GM21529 (cell line): ENCODE results near the gene IRGC.
"Not testable (repeated sequence)": the region's sequence is repeated elsewhere in the genome, so short reads cannot be mapped to it uniquely, and the experiment has no call there.

ENCODE experiments used
- ATAC-seq: cut with Tn5 transposase; IDR thresholded peaks from one replicate; pipeline ENCODE4 v1.9.1; 2021; ENCODE audit not compliant: unreplicated experiment

The IRGC gene

DNA sequence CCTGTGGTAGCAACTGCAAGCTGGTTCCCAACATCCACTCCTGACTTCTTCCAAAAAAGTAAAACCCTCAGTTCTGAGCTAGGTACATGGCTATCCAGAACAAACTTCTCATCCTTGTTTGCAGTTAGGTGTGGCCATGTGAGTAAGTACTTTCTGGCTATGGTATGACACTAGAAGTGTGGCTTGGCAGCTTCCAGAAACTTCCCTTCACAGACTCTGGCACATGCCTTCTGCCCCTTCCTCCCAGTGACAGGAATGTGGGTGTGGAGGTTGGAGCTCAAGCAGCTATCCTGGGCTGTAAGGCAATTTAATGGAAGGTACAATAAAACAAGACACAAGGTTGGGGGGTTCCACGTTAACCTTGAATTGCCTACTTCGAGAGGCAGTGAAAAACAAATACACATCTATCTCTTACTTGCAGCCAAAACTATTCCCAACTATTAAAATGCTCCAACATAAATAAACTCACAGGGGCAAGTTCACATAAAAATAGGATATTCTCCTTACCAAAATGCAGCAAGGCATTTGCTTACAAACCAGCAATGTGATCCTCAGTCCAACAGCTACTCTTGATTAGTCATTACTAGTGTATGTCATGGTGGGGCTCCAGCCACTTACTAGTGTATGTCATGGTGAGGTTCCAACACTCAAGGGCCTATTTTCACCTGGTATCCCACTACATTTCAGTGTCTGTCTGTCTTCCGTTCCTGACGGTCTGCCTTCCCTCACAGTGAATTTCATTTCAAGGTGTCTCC, 35.8 kb downstream of the IRGC start:
- no peak for ATAC-seq

DNA sequence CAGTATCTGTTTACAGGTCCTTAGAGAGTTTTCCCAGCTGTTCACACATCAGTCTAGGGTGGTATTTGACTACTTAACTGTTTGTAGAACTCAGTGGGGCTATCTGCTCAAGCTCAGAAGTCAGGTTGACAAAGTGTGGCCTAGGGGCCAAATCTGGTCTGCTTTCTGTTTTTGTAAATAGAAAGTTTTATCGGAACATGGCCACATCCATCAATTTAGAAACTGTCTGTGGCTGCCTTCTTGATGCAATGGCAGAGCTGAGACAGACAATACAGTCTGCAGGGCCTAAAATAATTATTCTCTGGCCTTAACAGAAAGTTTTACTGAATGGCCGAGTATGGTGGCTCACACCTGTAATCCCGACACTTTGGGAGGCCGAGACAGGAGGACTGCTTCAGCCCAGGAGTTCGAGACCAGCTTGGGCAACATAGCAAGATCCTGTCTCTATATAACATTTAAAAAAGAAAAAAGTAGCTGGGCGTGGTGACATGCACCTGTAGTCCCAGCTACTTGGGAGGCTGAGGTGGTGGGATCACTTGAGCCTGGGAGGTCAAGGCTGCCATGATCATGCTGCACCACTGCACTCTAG, 36.5 kb downstream of the IRGC start:
- no peak for ATAC-seq

DNA sequence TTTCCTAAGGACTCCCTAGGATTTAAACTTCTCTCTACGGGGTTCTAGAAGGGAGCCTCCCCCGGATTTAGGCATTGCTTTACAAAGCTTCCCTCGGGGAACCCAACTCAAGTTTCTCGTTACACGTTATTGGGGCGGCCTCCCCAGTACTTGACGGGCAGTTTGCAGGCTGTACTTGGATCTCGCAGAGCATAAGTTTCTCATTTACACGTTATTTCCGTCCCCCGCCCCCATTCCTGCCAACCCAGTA, 38.3 kb downstream of the IRGC start:
- ATAC-seq, result no peak

DNA sequence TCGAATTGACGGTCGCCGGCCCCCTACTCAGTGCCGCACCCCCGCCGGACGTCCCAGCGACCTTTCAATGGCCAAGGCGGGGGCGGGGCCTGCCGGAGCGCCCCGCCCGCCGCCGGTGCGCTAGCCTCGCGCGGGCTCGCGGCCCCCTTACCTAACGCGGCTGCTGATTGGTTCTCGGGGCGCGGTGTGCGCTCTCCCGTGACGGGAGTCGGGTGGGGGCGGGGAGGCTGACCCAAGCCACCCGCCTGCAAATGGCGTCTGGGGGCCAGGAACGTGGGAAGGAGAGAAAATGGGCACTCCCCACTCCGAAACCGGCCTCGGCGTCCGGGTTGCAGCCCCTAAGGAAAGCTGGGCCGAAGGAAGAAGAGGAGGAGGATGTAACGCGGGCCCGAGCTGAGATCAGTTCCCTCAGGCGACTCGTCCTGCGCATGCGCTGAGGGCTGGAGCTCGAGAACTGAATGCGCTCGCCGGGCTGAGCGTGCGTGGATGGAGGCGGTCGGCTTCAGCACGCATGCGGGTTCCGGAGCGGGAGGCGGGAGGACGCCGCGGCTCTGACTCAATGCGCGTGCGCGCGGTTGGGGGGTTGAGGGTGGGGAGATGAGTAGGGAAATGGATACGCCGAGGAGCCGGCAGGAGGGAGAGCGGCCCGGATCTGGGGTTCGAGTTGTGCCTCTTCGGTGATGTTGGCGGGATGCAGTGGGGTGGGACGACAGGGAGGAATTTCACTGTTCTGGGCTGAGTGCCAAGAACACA, 38.8 kb downstream of the IRGC start, which contains the start of gene SMG9:
Gene SMG9, minus strand, starts transcription at position 460 of the 753 bp plus-strand sequence. CDS start 4,221 bp downstream, outside the sequence.
- peak; percentile 51 for ATAC-seq

DNA sequence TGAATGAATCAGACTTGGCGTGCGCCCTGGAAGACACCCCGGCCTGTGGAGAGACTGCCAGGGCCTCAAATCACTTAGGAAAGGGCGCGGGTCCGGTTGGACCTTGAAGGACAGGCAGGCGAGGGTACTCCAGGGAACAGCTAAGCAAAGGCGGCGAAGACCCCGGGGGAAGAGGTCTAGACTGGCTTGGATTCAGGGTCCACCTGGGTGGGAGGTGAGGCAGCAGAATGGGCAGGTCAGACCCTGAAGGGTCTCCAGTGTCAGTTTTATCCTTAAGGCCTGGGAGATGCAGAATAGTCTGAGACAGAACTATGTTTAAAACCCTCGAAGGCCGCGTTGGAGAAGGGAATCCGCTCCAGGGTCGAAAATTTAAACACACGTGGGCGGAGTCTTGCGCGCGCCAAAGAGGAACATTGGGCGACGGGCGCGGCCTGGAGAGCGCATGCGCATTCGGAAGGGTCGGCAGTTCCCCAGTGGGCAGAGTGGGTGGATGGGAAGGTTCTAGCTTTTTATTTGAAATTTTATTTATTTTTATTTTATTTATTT, 39.5 kb downstream of the IRGC start:
- ATAC-seq, result no peak

DNA sequence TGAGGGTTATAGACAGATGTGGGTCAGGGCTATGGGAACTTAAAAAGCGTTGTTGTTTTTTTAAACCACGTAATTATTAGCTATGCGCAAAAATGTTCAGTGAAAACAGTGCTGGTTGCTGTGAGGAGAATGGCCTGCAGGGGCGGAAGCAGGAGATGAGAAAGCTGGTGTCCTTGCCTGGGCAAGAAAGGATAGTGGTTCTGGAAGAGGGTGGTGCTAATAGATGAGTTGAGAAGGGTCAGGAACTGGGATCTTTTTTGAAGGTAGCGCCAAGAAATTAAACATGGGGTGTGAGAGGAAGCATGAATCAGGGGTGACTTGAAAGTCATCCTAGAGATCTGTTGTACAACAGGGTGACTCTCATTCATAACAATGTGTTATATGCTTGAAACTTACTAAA, 43.6 kb downstream of the IRGC start:
- ATAC-seq, result no peak

DNA sequence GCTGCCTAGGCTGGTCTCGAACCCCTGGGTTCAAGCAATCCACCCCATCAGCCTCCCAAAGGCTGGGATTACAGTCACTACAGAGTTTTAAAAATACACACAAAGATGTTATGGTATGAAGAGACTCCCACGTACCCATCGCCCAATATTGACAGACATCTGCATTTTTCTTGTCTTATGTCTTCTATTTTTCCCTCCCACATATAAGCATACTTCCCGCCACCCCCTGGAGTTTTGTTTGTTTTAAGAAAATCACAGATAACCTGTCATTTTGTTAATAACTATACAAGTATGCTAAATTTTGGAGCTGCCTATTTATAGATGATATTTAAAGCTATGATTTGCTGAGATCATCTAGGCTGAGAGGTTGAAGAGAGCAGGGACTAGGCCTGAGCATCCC, 45.1 kb downstream of the IRGC start:
- no peak for ATAC-seq

DNA sequence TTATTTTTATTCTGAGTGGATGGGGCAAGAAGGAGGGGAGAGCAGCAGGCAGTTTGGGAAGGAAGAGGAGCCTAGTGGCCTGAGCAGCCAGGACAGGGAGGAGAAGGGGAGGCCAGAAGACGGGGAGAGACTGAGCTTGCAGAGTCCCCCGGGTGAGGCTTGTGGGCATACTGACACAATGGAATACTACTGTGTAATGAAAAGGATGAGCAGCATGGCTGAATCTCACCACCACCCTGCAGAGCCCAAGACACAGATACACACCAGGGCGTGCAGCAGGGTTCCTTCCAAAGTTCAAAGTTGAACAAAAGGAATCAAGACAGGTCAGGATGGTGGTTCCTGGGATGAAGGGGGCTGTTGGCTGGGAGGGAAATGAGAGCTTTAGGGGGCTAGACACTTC, 46.9 kb downstream of the IRGC start:
- no peak for ATAC-seq

DNA sequence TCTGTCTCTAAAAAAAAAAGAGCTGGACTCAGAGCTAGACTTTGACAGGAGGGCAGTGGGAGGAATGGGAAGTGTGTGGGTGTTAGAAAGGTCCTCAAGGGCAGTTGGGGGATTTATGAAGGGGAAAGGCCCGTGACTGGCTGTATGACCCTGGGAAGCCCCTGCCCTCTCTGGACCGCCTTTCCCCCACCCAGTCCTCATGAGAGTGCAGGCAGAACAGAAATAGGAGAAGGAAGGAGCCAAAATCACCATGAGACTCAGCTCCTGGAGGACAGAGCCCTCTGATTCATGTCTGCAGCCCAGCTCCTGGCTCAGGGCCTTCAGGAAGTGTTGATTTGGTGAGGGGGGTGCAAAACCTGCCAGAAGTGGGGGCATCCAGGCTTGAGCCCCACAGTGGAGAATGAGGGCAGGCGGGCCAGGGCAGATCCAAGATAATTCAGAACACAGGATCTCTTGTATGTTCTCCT, 47.6 kb downstream of the IRGC start:
- ATAC-seq, result no peak

DNA sequence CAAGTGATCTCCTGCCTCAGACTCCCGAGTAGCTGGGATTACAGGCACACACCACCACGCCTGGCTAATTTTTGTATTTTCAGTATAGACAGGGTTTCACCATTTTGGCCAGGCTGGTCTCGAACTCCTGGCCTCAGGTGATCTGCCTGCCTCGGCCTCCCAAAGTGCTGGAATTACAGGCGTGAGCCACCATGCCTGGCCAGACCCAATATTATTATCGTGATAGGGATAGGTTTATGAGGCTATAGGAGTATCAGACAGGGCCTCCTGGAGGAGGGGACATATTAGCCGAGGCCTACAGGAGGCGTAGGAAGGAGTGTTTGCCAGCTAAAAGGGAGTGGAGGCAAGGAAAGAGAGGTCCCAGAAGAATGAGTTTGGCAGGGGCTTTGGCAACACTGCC, 48.8 kb downstream of the IRGC start:
- not testable (repeated sequence) for ATAC-seq

DNA sequence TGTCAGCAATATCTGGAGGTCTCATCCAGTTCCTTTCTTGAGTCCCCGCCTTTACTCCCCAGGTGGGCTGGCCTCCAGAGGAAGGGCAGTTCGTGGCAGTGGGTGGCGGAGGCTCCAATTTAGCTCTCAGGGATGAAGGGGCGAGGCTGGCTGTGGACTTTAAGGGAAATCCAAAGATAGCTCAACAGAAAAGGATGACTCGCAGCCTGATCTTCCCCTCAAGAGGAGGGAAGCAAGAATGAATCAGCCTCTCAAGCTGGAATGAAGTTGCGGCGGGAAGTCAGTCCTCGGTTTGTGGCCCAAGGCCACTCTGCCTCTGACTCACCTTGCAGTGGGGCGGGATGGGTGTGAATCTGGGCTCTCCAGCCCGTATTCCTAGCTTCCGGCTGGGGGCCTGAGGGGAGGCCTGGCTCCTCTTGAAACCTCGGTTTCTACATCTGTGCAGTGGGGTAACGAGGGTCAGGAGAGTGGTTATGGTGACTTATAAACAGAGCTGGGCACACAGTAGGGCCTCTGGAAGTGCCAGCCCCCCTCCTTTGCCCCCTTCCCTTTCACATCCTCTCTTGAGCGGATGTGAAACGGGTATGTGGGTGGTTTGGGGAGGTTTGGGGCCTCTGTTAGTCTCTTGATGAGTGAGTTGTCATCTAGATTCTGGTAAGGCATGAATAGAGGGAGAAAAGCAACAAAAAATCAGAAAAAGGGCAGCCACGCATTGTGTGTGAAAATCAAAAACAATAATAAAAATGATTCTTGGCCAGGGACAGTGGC, 49.4 kb downstream of the IRGC start:
- peak; percentile 61 for ATAC-seq

DNA sequence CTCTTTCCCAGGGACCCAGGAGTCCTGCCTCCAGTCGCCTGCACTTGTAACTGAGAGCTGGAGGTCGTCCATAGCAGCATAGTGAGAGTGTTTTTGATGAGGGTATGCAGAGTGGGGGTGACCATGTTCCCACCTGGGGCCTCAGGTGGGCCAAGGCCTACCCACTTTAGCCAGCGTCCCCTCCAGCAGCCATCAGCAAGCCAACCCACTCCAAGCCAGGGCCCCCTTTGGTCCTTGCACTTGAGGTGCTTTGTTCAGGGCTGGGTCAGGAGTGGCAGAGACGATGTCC, 50.8 kb downstream of the IRGC start:
- no peak for ATAC-seq

DNA sequence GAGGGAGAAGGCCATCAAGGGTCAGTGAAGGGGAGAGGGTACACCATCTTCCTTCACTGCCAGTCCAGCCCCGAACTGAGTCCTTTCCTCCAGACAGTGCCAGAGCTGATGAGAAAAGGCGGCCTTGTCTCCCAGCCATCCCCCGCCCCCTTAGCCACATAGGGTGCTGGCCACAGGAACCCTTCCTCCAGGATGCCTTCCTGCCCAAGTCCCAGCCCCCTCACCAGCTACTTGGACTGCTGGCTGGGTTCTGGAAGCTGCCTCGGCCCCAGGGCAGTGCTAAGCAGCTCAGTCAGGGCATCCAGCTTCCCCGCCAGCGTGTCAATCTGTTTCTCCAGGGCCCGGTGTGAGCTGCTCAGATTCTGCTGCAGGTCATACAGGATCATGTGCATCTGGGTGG, 51.4 kb downstream of the IRGC start:
- ATAC-seq, result no peak

DNA sequence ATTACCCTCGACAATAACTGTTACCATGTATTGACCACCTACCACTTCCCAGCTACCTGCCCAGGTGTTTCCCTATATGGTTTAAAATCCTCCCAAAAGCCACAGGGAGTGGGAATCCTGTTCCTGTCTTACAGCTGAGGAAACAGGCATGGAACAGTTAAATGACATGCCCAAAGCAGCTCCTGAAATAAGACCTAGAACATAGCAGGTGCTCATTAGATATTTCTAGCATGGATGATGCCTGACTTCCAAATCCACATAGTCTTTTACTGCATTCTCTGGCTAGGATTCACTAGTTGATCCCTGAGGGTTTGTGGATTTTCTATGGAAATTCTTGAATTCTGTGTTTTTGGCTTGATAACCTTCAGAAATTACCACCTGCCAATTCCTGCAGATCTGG, 51.9 kb downstream of the IRGC start:
- ATAC-seq, result no peak

DNA sequence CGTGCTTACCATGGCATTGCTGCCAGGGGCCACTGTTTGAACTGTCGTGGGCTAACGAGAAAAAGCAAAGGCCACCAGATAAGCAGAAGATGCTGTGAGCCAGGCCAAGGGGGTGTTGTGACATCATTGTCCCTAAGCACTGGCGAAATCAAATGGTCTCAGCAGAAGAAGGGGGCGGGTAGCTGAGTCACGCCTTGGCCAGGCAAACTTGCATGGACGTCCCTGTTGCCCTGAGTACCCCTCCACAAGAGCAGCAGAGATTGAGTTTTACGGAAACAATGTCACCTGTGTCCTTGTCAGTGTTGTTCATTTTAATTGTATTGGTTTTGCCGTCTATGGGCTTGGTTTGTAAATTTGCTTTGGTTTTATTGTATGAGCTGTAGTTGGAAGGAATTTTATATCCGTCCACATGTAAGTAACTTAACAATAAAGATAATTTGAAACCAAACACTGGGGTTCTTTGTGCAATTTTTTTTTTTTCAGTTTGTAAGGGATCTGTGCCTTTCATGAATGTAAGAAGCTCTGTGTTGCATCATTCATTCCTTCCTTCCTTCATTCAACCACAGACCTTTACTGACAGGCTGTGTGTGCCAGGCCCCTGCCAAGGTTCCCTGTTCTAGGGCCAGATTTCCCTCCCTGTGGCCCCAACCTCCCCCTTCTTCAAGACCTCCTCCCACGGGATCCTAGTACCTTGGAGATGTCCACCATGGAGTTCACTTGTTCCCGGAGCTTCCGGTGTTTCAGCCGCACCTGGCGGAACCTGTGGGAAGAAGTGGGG, 52.6 kb downstream of the IRGC start:
- ATAC-seq, result no peak

DNA sequence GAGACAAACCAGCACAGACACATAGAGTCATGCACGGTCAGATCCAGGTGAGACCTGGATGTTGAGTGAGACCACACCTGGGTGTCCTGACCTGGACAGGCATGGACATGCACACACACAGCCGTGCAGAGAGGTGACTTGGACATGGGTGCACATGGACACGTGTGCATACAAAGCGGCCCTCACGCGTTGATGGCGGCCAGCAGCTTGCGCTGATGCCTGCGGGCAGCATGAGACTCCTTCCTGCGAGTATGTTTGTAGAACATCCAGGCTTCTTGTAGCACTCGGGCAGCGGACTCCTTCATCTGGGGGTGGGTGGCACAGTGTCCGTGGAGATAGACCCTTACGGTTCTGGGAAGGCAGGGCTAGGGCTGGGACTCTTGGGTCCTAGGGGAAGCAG, 53.4 kb downstream of the IRGC start:
- no peak for ATAC-seq
